Fibroblast of skin of scalp (primary cell): Measurements from ENCODE around the gene EIF2S1.
A peak's percentile ranks its signal among the peaks of the same experiment; 100 is the strongest.
"Not testable (repeated sequence)": the region's sequence is repeated elsewhere in the genome, so short reads cannot be mapped to it uniquely, and the experiment has no call there.

Experiments used
- DNase-seq: peaks from one replicate; pipeline ENCODE4 v3.0.0-alpha.2; 2013

Gene EIF2S1

DNA sequence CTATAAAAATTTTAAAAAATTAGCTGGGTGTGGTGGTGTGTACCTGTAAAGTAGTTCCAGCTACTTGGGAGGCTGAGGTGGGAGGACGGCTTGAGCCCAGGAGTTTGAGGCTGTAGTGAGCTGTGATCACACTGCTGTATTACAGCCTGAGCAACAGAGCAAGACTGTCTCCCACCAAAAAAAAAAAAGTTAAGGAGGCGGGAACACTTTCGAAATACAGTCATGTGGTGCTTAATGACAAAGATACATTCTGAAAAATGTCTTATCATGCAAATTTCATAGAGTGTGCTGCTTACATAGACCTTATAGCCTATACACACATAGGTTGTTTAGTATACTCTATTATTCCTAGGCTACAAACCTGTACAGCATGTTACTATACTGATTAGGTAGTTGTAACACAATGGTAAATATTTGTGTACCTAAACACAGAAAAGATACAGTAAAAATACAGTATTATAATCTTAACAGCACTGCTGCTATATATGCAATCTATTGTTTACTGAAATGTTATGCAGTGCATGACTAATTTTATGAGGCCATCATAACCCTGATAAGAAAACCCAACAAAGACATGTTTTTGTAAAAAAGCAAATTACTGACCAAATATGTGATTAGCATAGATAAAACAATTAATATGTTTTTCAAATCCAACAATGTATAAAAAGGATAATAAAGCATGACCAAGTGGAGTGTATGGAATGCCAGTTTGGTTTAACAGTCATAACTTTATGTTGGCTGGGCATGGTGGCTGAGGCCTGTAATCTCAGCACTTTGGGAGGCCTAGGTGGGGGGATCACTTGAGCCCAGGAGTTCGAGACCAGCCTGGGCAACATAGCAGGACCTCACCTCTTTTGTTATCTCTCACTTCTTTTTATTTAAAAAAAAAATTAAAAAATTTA is 11.4 kb downstream of the EIF2S1 start:
- no peak for DNase-seq

DNA sequence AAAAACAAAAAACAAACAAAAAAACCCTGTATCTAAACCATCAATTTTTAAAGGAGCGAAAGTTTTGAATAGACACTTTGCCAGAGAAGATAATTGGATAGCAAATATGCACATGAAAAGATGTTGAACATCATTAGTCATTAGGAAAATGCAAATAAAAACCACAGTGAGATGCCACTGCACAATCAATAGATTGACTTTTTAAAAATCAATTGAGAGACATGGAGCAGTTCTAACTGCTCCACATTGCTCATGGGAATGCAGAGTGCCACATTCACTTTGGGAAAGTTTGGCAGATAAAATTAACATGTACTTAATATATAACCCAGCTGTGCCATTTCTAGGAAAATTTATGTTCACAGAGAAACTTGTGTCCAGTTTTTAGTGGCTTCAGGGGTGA is 12.7 kb downstream of the EIF2S1 start:
- no peak for DNase-seq

DNA sequence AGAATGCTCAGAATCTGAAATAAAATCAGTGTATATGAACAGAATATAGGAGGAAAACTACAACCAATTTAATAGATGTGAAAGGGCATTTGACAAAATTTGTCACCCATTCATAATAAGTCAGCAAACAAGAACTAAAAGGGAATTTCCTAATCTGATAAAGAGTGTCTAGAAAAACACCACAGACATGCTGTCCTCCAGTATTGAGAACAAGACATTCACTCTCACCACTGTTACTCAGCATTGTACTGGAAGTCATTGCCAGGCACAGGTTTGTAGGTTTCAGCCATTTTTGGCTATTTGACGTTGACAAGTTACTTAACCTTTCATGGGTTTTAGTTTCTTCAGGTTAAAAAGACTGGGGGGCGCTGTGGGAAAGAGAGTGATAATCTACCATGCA is 13.2 kb downstream of the EIF2S1 start:
- DNase-seq = no peak

DNA sequence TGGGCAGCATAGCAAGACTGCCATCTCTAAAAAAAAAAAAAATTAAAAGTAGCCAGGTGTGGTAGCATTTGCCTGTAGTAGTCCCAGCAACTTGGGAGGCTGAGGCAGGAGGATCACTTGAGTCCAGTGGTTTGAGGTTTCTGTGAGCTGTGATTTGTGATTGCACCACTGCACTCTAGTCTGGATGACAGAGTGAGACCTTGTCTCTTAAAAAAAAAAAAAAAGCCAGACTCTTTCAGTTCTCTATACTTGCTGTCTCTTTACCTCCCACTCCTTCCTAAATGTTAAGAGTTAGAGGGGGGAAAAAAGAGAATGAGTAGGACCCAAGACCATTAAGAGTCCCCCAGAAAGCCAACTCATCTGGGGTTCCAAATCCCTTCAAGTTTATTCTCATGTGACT is 17.8 kb downstream of the EIF2S1 start:
- no peak for DNase-seq

DNA sequence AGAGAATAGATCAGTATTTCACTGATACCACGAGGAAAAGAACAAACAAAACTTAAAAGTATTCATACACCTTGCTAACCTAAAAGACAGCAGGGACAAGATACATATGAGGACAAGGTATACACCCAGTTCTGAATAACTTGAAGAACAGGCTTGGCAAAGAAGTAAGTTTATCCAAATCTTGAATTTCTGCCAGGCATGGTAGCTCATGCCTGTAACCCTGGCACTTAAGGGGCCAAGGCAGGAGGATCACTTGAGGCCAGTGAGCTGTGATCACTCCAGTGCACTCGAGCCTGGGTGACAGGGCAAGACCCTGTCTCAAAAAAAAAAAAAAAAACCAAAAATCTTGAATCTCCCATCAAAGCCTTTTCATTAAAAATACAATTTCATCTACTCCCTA is 25.0 kb downstream of the EIF2S1 start:
- no peak for DNase-seq

DNA sequence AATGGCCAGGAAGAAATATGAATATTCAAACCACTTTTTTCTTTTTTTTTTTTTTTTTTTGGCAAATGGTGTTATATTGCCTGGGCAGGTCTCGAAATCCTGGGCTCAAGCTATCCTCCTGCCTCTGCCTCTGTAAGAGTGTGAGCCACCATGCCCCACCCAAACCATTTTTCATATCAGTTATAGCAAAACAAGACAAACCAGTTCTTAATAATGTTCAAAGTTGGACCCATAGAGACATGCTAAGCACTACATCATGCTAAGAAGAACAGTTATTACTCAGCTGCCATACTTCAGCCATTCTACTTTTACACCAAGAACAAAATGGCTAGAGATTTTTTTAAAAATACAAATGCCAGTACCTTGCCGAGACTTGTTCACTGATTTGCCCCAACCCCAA is 25.5 kb downstream of the EIF2S1 start:
- no peak for DNase-seq

DNA sequence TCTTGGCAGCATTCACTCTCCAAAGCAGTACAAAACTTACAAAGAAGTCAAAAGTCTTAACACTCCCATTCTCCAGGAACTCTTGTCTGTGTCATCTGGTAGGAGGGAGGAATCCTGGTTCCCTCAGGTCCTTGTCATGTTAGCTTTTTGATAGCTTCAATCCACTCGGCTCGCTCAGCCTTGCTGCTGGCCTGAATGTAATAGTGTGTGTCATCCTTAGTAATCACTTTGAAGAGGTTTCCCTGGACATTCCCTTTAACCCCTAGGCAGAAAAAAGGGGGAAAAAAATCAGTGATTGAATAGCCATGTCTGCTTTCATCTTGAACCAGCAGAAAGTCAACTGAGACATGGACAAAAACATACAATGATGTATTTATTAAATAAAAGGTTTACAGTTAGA is 27.1 kb downstream of the EIF2S1 start:
- no peak for DNase-seq

DNA sequence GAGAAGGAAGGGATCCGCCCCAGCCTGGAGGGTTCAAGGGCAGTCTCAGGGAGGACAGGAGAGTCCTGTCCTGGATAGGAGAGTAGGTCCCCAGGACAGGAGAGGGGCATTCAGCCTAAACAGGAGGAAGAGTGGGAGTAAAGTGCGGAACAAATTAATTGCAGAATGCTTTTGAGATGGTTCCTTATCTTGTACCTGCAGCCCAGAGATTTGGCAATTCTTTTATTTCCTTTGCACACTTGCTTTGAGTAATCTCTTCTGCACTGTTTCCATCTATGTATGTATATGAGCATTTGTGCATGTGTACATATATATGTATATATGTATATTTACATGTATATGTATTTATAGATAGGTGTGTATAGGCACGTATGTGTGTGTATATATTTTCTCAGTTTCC is 29.1 kb downstream of the EIF2S1 start:
- no peak for DNase-seq

DNA sequence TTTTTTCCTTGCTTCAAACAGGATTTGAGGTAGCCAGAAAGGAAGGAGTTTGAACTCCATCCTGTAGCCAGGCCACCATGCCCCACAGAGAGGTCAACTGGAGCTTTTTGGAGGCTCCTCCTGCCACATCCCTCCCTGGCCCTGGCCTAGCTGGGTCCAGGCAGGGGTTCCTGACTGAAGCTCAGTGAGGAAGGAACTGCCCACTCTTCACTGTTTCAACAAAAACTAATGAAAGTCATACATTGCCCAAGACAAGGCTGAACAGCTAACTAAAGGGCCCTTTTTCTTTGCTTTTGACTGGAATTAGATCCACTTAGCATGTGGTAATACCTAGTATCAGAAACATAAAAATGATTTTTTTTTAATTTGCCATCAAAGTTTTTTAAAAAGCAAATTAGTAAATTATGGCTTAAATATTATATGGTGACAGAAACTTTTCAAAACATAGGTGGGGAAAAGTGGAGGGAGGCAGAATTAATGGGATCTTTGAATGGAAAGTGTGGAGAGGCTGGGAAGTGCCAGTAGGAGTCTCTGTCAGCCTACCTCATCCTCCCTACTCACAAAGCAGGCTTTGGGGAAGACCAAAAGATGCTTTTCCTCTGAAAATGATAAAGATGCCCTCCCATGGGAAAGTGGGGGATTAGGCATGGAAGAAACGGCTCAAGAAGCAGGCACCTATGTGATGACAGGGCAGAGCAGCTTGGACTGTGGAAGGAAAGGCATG is 29.8 kb downstream of the EIF2S1 start:
- DNase-seq = no peak

DNA sequence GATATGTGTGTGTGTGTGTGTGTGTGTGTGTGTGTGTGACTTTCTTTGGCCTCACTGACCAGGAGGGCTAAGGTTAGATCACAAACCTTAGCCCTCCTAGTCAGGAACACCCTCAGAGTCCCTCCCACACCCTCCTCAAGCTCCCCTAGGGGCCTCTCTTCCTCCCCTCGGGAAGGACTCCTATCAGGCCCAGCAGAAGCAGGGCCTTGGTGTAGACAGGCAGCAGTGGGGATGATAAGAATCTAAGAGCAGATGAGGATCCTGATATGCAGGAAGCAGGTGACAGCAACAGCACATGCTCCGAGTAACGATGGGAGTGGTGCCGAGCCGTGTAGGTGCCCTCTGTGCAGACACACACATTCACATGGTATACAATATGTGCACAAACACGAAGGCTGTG is 31.1 kb downstream of the EIF2S1 start:
- no peak for DNase-seq

DNA sequence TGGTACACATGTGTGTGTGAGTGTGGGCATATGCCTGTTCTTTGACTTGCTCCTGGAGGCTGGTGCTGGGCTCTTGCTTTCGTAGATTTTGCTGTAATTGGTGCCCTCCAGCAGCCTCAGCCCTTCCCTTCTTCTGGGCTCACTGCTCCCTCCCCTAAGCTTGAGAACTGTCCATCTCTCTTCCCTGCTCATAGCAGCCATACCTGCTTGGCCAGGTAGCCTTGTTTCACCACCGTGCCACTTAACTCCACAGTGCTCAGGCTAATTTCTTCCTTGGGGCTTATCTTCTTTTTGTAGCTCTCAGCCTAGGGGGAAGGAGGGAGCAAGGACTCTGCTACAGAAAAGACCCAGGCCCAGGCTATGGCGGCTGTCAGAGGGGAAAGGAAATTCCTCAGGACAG is 32.0 kb downstream of the EIF2S1 start:
- no peak for DNase-seq

DNA sequence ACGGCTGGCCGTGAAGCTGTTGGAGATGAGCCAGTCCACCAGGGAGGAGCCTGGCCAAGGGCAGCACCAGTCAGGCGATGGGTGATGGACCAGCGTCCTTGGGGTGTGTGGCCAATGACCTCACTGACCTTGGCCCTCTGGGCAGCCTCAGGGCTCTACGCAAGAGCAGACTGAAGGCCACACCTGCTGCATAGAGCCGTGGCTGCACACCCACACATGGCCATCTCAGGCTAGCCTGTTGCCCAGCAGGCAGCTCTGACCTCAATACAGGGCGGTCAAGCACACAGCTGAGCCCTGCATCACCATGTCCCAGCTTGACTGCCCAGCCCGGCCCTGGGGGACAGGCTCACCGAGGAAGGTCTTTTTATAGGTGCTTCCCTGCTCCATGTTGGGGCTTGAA is 32.7 kb downstream of the EIF2S1 start:
- DNase-seq = no peak

DNA sequence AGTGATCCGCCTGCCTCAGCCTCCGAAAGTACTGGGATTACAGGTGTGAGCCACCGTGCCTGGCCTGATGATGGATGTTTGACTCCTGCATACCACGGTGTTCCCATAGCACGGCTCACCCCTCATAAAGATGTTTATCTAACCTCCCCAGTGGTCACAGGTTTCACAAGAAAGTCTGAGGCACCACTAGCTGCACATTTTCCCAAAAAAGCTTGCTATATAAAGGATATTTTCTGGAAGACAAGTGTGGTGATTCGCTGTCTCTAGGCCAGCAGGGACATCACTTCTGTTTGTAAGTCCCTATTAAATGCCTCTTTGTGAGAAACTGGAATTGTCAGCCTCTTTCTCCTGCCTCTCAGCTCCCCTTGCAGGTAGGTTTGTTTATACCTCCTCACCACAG is 33.6 kb downstream of the EIF2S1 start:
- DNase-seq = no peak

DNA sequence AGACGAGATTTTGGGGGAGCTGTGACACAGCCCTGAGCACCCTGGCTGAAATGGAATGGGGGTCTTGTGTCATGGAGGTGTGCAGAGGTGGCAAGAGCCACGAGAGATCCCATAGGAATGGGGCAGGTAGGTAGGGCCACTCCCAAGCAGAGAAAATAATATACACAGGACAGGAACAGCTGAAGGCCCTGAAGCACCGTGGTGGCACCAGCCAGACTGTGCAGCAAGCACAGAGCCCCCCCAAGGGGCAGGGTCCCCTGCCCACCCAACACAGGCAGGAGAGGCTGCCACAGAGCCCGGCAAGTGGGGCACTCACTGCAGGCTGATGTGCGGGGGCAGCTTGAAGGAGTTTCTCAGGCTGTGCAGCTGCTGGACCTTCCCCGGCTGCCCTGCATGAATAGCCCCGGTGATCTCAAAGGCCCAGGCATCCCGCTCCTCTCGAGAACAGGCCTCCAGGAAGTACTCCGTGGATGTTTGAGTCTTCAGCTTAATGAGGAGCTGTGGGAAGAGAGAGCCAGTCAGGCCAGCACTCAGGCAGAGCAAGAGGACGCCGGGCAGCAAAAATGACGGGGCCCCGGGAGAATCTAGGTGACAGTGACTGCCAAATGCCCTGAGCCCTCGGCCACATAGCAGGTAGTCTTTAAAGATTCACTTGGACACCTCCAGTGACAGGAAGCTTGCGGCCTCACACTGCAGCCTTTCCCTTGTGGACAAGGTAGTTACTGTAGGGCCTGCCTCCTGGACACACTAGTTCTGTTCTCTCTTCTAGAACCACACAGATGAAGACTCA is 35.2 kb downstream of the EIF2S1 start:
- no peak for DNase-seq

DNA sequence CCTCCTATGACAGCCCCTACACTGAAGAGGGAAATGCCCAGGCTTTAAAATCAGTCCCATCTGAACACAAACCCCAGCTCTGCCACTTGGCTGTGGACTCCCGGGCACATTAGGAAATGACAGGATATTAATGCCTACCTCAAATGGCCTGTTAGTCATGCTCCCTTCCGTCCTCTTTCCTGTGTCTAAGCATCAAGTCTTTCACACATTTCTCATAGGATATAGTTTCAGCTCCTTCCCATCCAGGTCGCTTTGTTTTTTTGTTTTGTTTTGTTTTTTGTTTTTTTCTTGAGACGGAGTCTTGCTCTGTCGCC is 35.7 kb downstream of the EIF2S1 start:
- no peak for DNase-seq

DNA sequence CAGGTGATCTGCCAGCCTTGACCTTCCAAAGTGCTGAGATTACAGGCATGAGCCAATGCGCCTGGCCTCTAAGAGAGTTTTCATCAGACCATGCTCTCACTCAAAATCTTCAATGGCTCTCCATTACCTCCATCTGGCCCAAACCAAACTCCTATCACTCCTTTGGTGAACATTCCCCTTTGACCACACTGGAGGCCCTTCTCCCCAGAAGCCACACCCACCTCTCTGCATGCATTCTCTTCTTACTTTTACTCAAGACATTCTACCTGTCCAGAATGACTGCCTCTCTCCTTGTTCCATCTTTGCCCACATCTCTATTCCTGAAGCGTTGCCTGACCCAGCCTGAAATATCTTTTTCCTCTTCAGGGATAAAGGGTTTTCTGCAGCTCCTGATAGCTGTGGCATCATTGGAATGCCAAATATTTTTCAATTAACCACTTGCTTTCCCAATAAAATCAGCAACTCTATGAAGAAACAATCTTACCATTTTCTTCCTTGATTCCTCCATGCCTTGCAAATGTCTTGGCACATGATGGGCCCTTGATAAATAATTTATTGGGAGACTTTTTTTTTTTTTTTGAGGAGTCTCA is 36.3 kb downstream of the EIF2S1 start:
- peak; percentile 58 for DNase-seq

DNA sequence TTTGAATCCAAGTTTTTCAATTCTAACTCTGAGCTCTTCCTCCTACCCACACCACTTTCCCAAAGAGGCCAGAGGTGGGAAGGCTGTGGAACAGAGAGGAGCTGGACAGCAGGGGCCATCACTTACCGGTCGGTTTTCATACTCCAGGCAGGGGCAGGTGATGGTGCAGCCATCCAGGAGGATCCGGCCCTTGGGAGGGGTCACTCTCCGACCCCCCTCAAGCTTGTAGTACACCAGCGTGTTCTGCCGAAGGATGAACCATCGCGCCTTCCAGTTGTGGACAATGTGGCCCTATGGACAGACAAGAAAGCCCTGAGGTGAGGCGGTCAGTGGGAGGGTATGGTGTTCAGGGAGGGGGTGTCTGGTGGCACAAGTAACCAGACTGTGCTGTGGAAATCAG is 37.4 kb downstream of the EIF2S1 start:
- no peak for DNase-seq

DNA sequence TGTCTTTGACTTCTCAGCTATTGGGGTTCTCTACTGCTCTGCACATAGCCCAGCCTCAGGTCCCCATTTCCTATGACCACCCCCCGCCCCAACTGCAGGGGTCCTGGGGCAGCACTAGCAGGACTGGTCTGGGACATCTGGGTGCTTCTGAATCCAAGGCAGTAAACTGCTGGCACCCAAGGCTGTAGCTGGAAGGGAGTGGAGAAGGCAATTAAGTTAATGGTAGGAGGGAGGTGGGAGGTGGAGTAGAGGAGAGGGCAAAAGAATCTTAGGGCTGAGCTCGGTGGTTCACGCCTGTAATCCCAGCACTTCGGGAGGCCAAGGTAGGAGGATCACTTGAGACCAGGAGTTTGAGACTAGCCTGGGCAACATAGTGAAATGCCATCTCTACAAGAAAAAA is 40.3 kb downstream of the EIF2S1 start:
- no peak for DNase-seq

DNA sequence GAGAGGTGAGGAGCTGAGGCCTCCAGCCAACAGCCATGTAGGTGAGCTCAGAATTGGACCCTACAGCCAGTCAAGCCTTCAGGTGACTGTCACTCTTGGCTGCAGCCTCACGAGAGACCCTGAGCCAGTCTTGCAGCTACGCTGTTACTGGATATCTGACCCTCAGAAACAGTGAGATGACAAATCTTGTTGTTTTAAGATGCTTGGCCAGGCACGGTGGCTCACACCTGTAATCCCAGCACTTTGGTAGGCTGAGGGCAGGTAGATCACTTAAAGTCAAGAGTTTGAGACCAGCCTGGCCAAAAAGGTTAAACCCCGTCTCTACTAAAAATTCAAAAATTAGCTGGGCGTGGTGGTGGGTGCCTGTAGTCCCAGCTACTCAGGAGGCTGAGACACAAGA is 45.6 kb downstream of the EIF2S1 start:
- DNase-seq = no peak

DNA sequence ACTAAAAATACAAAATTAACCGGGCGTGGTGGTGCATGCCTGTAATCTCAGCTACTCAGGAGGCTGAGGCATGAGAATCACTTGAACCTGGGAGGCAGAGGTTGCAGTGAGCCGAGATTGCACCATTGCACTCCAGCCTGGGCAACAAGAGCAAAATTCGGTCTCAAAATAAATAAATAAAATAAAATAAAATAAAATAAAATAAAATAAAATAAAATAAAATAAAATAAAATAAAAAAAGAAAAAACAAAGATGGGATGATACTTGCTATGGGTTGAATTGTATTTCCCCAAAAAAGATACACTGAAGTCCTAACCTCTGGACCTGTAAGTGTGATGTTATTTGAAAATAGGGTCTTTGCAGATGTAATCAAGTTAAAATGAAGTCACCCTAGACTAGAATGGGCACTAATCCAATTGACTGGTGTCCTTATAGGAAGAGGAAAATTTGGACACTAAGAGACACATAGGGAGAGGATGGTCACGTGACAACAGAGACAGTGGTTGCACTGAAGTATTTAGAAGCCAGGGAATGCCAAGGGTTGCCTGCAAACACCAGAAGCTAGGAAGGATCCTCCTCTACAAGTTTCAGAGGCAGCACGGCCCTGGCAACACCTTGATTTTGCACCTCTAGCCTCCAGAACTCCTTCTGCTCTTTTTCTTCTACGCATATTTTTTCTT is 48.1 kb downstream of the EIF2S1 start:
- not testable (repeated sequence) for DNase-seq

DNA sequence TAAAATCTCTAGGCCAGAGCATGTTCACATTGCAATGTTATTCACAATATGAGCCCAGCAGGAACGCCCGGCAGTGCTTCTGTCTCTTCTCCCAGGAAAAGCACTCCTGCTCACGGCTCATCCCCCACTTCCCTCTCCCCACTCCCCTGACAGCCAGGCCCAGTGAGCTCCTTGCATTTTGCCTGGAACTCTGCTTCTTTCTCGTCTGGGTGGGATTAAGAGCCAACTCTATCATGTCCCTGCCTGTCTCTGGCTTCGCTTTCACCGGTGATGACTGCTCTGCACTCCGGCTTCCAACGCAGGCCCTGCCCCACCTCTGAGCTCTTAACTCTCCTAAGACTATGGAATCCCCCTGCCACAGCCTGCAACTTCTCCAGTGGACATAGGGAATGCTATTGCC is 49.3 kb downstream of the EIF2S1 start:
- DNase-seq = no peak

DNA sequence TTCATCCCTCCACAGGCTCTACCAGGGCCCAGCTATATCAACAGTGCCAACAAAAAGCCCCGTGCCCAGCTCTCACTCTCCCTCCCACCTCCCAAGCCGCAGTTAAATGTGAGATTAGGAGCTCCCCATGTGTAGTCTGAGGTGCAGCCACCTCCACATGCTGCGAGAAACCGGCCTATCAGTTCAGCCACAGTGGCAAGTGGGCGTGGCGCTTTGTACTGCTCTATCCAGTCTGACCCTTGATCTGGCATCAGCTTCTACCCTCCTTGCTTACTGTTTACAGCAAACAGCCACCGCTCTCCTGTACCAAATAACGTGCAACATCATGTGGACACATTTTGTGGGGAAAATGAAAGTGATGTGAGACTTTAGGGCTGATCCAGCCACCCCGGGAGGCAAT is 50.2 kb downstream of the EIF2S1 start:
- DNase-seq = no peak

DNA sequence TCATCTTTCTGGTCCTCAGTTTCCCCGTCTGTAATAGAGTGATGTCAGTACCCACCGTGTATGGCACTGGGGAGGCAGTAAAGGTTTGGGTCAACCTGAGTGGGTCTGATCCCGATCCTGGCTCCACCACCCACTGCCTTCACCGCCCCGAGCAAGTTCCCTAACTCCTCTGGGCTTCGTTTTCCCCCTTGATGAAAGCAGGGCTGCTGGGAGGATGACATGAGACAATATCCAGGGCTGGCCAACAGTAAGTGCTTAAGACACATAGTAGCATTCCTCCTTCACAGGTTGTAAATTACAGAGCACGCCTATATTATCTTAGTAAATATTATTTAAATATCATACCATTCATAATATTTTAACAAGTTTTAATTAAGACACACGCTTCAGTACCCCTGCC is 51.2 kb downstream of the EIF2S1 start:
- no peak for DNase-seq
